Adrenal gland (tissue), 5 donors: ENCODE results near the gene HOMEZ.

Experiments used
- CTCF ChIP-seq, 6 experiments: fragments of 450-650 bp in 4 of 6; fragments of 200-600 bp in 2 of 6; sonication (generic) in 1 of 6; IDR thresholded peaks; 1 replicate in 5 of 6; 2 replicates in 1 of 6; pipeline versions ENCODE4 v1.5.1 to v1.8.0; 2016 to 2021; ENCODE audit warnings: antibody characterized with exemption in 6 of 6, mild to moderate bottlenecking in 2 of 6, moderate library complexity in 1 of 6
- POLR2A ChIP-seq, 2 donors: fragments of 450-650 bp; IDR thresholded peaks; one replicate each; pipeline ENCODE4 v1.6.1; 2017; ENCODE audit warnings: antibody characterized with exemption in 2 of 2, mild to moderate bottlenecking in 2 of 2, moderate library complexity in 1 of 2
- donor health status: DM: no; HTN: no; CAD: no.

GRCh38 chr14:23240661-23241060 is 45.3 kb downstream of the HOMEZ start:
- TF ChIP-seq POLR2A (IDR thresholded peaks at IDR 0.05) (no peak), CTCF (IDR thresholded peaks at IDR 0.05) (no peak)
